MCF 10A (cell line): ENCODE measurements around the gene DNMBP. TPM values are rescaled to one million over a fixed set of nuclear protein-coding genes. Genes with fewer than 3 reads are reported as not detected.

Source experiments
- BruUV-seq: library from RNA; stranded (reverse); fragments of 400-500 nt; replicated peaks from 2 replicates; lab custom pipeline; 2021; lab: Mats Ljungman, UMichigan
- CTCF ChIA-PET: fragments of 300-600 bp; sonication (Branson Sonifier 250); formaldehyde crosslinking; extraction: SDS; loops from one replicate; lab custom pipeline; 2021; ENCODE audit warnings: antibody characterized with exemption, inconsistent platforms; lab: Yijun Ruan, JAX
- POLR2A ChIA-PET: fragments of 300-600, 350-650 bp; sonication (Branson Sonifier 250); formaldehyde crosslinking; extraction: SDS; loops from one replicate; lab custom pipeline; 2020; ENCODE audit warnings: antibody characterized with exemption, inconsistent platforms; lab: Yijun Ruan, JAX
- DNase-seq: peaks from one replicate; pipeline ENCODE4 v3.0.0-alpha.2; 2018; ENCODE audit not compliant: unreplicated experiment
- H3K27ac Mint-ChIP-seq: one replicate; pipeline ENCODE4 v1.8.0; 2022; ENCODE audit warnings: mild to moderate bottlenecking, low read depth, mixed read lengths; ENCODE audit not compliant: unreplicated experiment
- H3K27me3 Mint-ChIP-seq: one replicate; pipeline ENCODE4 v1.8.0; 2022; ENCODE audit warnings: mixed read lengths; ENCODE audit not compliant: insufficient read depth, unreplicated experiment
- H3K36me3 Mint-ChIP-seq: one replicate; pipeline ENCODE4 v1.8.0; 2022; ENCODE audit warnings: mild to moderate bottlenecking, moderate library complexity, mixed read lengths; ENCODE audit not compliant: insufficient read depth, unreplicated experiment
- H3K4me1 Mint-ChIP-seq: one replicate; pipeline ENCODE4 v1.8.0; 2022; ENCODE audit warnings: mixed read lengths; ENCODE audit not compliant: insufficient read depth, unreplicated experiment
- H3K4me3 Mint-ChIP-seq: one replicate; pipeline ENCODE4 v1.8.0; 2022; ENCODE audit warnings: mild to moderate bottlenecking, moderate library complexity, mixed read lengths; ENCODE audit not compliant: unreplicated experiment
- H3K9me3 Mint-ChIP-seq: one replicate; pipeline ENCODE4 v1.8.0; 2022; ENCODE audit warnings: mixed read lengths; ENCODE audit not compliant: unreplicated experiment
- intact Hi-C: fragments of 100-400 bp; cut with micrococcal nuclease; formaldehyde crosslinking; loops from 2 replicates; pipeline ENCODE4 v1.14.1; 2022
- total RNA-seq: library from RNA; stranded (reverse); gene quantifications from 2 replicates; pipeline ENCODE4 v1.2.3, GENCODE V29; 2022
- TF ChIP-seq, protein P1 (sequence below): fragments of 200-600 bp; IDR thresholded peaks from one replicate; pipeline ENCODE4 v1.8.0; 2022; ENCODE audit warnings: antibody characterized with exemption, mild to moderate bottlenecking; ENCODE audit not compliant: unreplicated experiment

DNMBP gene
- total RNA-seq, 1 experiment from 2014 or later = 11.3 TPM

DNA sequence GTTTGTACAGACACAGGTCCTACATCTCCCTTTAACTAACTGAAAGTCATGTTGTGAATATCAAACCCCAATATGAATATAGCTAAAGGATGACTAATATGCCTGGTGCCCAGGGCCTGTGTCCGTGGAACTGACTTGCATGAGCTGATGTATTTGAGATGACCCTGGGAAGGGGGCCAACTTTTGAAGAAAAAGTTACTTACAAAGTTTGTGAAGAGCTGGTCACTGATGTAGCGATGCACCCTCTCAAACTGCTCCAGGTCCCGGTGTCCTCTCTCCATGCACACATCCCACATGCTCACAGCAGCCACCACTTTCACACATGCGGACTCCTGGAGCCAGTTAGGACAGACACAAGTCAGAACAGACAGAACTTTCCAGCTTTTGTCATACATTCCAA, 121.1 kb downstream of the DNMBP start:
- H3K9me3 Mint-ChIP-seq = no peaks in the 10 kb centered on the region
- intact Hi-C loops = no loop called here
- no TSS peak for BruUV-seq
- no peak overlapping the region for H3K27ac Mint-ChIP-seq
- no peaks in the 10 kb centered on the region for H3K4me1 Mint-ChIP-seq
- POLR2A ChIA-PET = interaction anchor here (0.6 to 1.2 kb wide), 2 partner anchors 54 to 259 kb away, joined by 3 to 4 read pairs; no protein-coding TSS in a partner anchor
- no peak for DNase-seq
- CTCF ChIA-PET = interaction anchor here (0.6 to 2.0 kb wide), 4 partner anchors 19 to 157 kb away, joined by 3 to 5 read pairs (median 4); no protein-coding TSS in a partner anchor
- no peaks in the 10 kb centered on the region for H3K27me3 Mint-ChIP-seq
- peaks cover 75% of the 10 kb centered on the region for H3K36me3 Mint-ChIP-seq
- TF ChIP-seq, protein P1, sequence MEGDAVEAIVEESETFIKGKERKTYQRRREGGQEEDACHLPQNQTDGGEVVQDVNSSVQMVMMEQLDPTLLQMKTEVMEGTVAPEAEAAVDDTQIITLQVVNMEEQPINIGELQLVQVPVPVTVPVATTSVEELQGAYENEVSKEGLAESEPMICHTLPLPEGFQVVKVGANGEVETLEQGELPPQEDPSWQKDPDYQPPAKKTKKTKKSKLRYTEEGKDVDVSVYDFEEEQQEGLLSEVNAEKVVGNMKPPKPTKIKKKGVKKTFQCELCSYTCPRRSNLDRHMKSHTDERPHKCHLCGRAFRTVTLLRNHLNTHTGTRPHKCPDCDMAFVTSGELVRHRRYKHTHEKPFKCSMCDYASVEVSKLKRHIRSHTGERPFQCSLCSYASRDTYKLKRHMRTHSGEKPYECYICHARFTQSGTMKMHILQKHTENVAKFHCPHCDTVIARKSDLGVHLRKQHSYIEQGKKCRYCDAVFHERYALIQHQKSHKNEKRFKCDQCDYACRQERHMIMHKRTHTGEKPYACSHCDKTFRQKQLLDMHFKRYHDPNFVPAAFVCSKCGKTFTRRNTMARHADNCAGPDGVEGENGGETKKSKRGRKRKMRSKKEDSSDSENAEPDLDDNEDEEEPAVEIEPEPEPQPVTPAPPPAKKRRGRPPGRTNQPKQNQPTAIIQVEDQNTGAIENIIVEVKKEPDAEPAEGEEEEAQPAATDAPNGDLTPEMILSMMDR = no peak
- H3K4me3 Mint-ChIP-seq = no peak overlapping the region

DNA sequence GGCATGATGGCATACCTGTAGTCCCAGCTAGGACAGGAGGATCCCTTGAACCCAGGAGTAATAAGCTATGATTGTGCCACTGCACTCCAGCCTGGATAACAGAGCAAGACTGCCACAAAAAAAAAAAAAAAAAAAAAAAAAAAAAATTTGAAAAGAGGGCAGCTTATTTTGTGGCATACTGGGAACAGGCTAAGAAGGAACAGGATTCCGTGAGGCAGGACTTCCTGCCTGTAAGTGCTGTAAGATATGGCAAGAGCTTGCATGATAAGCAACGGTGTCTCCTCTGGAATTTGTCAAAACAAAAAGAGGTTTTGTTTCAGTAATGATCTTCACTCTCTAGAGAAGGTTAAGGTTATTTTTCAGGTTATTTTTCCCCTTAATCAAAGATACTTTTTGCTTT, 126.2 kb downstream of the DNMBP start:
- intact Hi-C loops = no loop called here

DNA sequence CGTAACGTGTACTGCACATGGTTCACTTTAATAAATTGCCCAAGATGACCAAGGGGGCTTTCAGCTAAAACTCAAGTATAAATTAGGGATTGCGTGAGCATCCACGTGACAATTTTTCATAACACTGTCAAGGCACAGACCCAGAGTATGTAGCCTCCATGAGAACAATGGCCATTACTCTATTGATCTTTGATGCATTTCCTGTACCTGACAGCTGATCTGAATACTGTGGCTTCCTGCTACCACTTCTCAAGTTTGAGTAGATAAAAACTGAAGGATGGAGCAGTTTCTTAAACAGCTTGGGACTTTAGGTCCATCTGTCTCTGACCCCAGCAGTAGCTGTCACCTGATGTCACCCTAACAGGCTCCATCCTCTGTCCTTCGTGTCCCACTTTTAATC, 128.4 kb downstream of the DNMBP start:
- peaks cover 92% of the 10 kb centered on the region for H3K36me3 Mint-ChIP-seq
- H3K27ac Mint-ChIP-seq = no peak overlapping the region
- TF ChIP-seq, protein P1 = no peak
- no peaks in the 10 kb centered on the region for H3K27me3 Mint-ChIP-seq
- H3K9me3 Mint-ChIP-seq = no peaks in the 10 kb centered on the region
- no peaks in the 10 kb centered on the region for H3K4me1 Mint-ChIP-seq
- BruUV-seq = no TSS peak
- ChIA-PET CTCF (interaction anchor here (0.6 to 2.8 kb wide), 2 partner anchors 164 to 204 kb away, joined by 3 to 10 read pairs; no protein-coding TSS in a partner anchor), POLR2A (interaction anchor here (1.0 kb wide), 1 partner anchor 20 kb away, joined by 3 read pairs; no protein-coding TSS in a partner anchor)
- no peak overlapping the region for H3K4me3 Mint-ChIP-seq
- DNase-seq = no peak
- intact Hi-C loops = no loop called here

More for the DNA sequence above, 126.2 kb downstream of the DNMBP start:
- no peaks in the 10 kb centered on the region for H3K27me3 Mint-ChIP-seq
- H3K36me3 Mint-ChIP-seq = peaks cover 92% of the 10 kb centered on the region
- no peak overlapping the region for H3K4me3 Mint-ChIP-seq
- CTCF ChIA-PET = interaction anchor here (0.6 to 2.8 kb wide), 2 partner anchors 24 to 162 kb away, joined by 5 to 10 read pairs; no protein-coding TSS in a partner anchor
- H3K9me3 Mint-ChIP-seq = no peaks in the 10 kb centered on the region
- TF ChIP-seq, protein P1 = no peak
- no peak overlapping the region for H3K27ac Mint-ChIP-seq
- no TSS peak for BruUV-seq
- no peak for DNase-seq
- POLR2A ChIA-PET = no interaction called here
- H3K4me1 Mint-ChIP-seq = no peaks in the 10 kb centered on the region

DNA sequence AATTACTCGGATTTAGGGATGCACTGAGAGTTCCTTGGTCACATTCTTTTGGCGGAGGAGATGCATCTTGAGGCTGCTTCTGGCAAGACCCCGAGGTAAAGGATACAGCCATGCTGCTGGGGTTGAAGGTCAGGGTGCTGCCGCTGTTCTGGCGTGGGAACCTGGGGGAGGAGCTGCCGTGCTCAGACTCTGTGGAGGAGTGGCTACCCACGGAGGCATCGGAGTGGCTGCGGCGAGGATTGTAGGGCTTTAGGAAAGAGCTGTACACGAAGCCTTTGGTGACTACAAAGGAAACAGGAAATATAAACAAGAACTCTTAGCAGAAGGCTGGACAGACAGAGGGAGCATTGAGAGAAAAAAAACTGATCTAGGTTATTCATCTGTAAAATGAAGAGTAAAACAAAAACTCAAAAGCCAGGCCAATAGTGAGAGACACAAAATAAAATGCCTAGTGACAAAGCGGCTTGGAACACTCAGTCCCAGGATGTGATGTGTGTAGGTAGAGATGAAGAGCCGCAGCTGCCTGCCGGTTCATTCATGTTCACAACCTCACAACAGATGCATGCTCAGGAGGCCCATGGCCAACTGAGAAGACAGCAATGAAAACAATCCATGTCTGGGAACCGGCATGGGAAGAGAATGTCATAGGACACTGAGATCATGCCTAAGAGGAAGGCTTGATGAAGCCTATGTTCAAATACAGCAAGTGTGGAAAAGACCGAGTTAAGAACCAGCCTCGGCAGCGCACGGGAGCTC, 129.5 kb downstream of the DNMBP start:
- Mint-ChIP-seq H3K36me3 (peaks cover 92% of the 10 kb centered on the region), H3K4me1 (no peaks in the 10 kb centered on the region), H3K27ac (peak overlapping the region; percentile 39), H3K9me3 (no peaks in the 10 kb centered on the region), H3K27me3 (no peaks in the 10 kb centered on the region), H3K4me3 (no peak overlapping the region)
- intact Hi-C loops = no loop called here
- ChIA-PET POLR2A (interaction anchor here (0.6 kb wide), 1 partner anchor 63 kb away, joined by 4 read pairs; no protein-coding TSS in a partner anchor), CTCF (interaction anchor here (1.0 kb wide), 1 partner anchor 10 kb away, joined by 3 read pairs; no protein-coding TSS in a partner anchor)
- BruUV-seq = no TSS peak
- DNase-seq = no peak
- TF ChIP-seq, protein P1 = no peak
